Myocyte (in vitro differentiated cells): Measurements from ENCODE around the gene ABI3BP. TPM values are rescaled to one million over a fixed set of nuclear protein-coding genes. Genes with fewer than 3 reads are reported as not detected.

Experiments
- DNase-seq: peaks from one replicate; pipeline ENCODE4 v3.0.0-alpha.2; 2012; ENCODE audit warnings: low read depth
- total RNA-seq: library from RNA; depleted of rRNA; stranded (reverse); fragments of >200 nt; gene quantifications from 2 replicates; pipeline ENCODE4 v1.2.3, GENCODE V29; 2014

ABI3BP gene
- total RNA-seq, 1 donor from 2014 or later = 97.0 TPM

DNA sequence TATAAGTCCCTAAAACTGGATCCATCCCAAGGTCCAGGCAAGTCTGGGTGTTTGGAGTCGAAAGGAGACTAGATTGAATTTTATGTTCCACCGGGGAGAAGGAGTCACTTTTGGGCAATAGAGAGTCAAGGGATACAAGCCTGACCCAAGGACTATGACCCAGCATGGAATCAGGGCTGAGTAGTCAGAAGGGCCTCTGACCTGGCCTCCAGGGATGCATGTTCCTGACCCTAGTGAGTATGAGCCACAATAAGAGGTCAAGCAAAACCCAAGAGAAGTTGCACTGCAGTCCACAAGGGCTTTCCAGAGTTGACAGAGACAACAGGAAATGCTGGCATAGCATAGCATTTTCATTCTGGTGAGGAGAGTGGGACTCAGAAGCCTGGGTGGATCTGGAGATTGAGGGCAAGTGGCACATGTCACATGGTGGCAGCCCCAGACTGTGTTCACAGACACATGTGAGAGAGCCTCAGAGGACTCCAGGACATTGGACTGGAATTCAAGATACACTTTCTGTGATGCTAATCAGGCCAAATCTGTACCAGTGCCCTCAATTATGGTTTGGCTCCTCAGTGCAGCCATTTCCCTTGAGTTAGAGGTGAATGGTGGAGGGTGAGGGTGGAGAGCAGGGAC is 217.0 kb downstream of the ABI3BP start:
- no peak for DNase-seq

DNA sequence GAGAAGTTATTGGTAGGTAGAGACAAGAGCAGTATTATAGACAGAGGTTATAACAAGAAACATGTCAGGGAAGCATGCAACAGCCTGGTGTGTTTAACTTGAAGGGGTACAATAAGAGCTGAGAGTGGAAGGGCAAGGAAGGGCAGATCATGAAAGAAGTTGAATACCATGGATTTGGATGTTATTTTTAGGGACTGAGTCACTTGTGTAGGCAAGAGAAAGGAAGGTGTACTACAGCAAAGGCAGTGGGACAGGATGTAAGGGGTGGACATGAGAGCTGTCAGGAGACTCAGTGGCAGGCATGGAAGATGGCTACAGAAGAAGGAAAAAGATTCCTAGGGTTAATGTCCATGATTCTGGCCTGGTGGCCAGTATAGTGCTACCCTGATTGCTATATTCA is 217.6 kb downstream of the ABI3BP start:
- no peak for DNase-seq

DNA sequence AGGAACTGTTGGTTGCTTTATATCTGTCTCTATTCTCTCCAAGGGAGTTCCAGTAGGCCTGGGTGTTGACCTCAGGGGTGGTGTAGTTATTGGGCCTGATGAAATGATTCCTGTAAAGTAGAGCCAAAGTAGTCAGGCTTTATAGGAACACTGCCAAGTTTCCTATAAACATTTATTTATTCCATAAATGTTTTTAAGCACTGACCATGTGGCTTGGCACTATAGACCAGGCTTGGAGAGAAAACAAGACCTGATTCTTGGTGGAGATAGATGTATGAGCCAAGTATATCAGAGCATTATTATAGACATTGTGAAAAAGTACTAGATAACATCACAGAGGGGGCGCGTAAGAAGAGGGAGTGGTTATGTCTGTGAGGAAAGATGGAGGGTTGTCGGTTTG is 218.0 kb downstream of the ABI3BP start:
- no peak for DNase-seq

DNA sequence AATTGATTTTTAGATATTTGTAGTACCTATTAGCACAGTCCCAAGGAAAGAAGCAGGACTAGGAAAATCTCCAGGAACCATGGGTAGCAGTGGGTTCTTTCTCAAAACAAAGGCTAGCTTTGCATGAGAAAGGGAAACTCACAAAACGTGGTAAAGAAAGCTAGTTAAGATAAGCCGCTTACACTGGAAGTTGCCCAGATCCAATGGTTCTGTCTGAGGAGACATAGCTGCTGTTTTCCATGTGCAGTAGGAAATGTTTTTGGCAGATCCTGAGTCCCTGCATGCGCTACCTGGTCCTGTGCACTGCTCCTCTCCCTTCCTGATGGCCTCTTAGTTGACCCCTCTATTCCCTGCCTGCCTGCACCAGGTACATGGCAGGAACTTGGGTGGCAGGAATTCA is 223.5 kb downstream of the ABI3BP start:
- DNase-seq = no peak

DNA sequence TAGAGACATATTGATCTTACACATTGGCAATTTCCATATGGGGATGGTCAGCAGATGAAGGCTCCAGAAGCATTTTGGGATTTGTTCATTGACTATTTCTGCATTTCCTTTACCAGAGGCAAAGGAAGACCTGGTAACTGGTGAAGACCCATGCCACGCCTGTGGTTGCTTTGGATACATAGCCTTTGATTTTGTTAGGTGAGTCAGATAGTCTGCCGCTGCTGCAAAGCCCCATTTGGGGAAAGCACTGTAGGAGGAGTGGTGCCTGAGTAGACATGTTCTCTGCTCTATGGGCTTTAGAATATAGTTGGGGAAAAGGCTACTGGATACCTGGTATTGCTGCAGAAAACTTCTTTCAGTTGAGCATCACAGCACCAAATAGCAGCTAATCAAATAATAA is 227.2 kb downstream of the ABI3BP start:
- DNase-seq = no peak

DNA sequence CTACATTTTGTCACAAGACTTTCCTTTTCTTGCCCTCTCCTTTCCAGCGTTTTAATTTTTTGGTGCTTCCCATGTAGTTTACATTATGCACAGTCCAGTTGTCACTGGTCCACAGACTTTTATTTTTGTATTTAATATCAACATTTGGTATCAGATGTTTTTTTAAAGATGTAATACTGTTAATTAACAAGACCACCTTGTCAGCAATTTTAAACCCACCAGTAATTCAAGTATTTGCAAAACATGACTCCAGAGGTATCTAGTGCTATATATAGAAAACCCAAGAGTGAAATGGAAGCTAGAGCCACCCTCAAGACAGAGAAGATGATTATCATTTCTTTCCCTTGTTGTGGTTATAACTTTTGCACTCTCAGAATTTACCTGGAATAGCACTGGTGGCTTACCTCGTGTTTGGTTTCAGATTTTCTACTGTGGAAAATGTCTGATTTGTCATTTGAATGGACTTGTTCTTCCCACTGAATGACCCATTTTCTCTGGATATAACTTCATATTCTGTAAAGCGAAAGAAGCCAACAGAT is 227.7 kb downstream of the ABI3BP start:
- DNase-seq = no peak

DNA sequence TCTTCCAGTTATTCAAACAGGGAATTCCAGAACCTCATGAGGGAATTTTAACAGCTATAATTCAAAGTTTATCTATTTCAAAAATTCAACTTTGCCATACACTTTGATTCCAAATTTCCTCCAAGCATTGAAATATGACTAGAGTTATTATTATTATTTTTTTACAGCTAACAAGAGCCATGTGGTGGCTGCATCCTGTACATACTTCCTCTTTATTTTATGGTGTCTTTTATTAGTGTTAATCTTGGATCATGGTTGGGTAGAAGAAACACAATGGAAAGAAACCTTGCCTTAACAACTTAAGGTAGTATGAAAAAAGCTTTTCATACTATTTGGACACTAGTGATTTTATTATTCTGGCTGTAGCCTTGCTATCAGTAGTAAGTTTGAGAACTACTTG is 231.3 kb downstream of the ABI3BP start:
- DNase-seq = no peak

DNA sequence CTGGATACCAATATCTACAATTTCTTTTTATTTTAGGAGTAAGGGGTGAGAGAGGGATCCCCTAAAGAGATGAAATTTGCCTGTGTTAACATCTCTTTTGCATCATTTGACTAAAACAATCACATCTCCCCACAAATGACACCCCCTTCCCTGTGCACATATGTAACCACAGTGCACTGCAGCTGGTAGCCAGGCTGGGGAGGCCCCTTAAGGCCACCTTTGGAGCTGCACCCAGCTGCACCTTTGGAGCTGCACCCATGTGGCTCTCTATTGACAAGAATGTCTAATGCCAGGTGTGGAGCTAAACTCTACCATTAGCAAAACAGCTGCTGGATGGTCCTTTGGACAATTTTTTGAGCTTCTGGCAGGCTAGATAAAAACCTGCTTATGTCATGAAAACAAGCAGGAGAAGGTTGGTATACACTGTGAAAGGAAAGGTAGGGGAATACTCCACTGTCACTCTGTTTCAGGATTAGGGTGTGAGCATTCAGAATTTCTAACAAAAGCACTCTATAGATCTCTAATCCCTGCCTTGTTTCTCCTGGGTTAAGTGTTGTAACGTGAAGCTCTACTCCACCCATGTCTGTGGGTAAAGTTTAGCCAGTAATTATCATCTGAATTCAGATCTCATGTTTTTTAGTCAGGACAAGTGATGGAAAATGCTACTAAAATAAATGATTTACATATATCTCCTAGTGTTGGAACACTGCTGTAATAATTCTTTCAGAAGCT is 231.8 kb downstream of the ABI3BP start:
- DNase-seq = no peak

DNA sequence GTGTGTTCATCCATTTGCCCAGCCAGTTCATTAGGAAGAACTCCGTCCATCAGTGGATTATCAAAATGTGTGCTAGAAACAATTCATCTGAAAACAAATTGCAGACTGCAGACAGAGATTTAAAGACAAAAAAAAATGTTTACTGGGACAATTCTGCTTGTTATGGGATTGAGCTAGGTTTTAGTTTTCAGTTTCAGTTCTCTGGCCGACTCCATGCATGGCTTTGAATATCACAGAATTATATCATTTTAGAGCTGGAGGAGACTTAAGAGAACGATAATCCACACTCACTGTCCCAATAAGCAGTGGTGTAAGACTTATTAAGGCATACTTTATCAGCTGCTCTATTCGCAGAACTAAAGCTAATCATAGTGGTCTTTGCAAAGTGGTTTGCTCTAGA is 232.8 kb downstream of the ABI3BP start:
- no peak for DNase-seq

DNA sequence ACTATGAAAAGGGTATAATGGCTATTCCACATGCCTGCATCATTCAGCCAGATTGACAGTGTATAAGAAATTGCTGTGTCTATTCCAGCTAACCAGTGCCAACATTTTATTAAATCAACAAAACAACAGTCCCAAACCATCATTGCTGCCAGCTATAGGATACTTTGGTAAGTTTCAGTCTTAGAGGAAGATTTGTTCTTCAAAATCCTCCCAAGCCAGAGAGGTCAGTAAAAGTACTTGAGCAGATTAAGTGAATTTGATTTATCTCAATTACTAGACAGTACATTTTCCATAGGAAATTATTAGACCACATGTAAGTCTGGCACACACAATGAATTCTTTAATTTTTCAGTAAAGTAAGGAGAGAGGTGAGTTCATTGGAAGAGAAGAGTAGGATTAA is 233.3 kb downstream of the ABI3BP start:
- no peak for DNase-seq

DNA sequence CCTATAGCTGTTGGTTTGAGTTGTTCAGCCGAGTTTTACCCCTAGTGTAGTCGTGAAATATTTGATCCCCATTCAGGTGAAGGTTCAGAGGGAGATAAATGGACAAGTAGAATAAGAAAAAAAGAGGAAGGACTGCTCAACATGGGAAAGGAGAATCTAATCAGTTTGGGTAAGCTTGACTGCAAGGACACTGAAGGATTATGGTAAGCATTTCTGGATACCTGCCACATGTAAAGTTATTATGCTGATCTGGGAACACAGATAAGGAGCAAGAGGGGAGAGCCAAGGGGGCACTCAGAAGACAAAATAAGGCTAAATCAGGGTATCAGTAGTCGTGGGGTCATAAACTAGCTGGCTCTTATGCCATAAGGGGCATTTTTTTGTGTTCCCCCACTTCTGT is 234.1 kb downstream of the ABI3BP start:
- no peak for DNase-seq

DNA sequence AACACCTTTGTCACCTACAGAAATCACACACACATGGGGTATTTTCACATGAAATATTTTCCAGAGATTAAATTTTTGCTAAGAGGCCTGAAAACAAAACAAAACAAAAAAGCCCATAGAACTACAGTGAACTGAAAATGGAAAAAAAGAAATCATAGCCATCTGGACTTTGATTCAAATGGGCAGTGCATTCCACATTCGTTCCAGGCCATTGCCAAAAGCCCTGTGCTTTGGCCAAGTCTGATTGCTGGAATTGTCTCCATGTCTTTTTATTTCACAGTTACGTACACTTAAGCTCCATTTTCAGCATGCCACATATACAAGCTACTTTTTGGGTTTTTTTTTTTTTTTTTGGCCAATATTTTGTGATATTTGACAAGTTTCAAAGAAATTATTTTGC is 236.8 kb downstream of the ABI3BP start:
- no peak for DNase-seq

DNA sequence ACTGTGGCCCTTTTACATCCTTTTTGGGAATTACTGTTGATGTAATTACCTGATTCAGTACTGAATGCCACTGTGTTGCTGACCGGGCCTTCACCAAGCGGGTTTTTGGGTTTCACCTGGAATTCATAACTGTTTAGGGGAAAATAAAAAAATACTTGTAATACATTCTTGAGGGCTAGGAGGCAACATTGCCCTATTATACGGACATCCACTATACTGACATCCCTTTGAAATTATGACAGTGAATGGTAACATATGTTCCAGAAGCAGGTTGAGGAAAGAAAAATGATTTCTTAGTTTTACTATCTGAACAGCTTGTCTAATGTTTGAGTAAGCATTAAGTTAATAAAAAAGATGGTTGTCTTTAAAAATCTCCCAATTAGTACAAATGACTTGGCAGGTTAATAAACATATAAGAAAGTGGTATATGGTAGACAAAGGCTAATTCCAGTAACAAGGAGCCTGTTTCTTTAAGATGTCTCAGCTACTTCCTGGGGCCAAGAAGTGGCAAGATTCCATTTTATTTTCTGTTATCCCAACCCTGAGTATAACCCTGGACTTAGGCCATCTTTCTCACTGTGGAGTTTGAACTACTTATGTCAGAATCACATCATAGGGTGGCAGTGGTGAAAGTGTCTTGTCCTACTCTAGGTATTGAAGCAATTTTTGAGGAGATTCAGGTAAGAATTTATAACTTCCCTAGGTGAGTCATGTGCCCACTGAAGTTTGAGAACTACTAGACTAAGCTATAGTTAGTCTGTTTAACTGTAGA is 238.5 kb downstream of the ABI3BP start:
- DNase-seq = no peak

DNA sequence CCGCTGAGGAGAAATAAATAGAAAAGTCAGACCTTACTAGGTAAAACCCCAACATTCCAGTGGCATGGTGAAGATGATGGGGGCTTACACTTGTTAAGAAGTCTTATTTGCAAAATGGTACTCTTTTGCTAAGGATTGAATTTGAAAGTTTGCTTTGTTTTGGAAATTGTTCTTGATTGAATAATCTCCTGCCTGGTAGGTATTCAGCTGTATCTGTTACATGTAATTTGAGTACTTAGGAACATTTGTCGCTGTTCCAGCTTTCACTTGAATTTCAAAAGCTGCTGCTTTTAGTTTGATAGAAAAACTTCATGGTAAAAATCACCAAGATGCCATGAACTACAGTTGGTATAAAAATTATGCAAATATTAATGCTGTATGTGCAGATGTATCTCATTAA is 239.4 kb downstream of the ABI3BP start:
- DNase-seq = peak; percentile 41

DNA sequence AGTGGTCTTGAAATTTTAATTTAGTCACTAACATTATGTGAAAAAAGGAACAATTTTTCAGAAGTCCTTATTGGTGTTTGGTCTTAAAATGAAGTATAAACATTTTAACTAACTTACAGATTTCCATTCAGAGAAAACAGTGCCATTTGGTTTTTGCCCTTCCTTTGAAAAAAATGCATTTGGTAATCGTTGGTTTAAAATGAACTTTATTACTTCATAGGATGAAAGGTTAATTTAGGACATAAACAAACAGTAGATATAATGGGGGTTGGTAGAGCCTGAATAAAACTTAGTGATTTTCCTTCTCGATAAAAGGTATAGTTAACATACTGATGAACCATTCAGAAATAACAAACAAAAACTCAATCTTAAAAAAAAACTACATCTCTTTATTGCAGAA is 244.3 kb downstream of the ABI3BP start:
- DNase-seq = no peak

DNA sequence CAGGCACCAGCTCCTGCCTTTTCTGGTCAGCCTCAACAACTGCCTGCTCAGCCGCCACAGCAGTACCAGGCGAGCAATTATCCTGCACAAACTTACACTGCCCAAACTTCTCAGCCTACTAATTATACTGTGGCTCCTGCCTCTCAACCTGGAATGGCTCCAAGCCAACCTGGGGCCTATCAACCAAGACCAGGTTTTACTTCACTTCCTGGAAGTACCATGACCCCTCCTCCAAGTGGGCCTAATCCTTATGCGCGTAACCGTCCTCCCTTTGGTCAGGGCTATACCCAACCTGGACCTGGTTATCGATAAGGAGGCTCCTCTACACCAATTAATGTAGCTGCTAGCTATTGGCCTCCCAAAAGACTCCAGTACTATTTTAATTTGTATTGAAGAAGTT is 245.0 kb downstream of the ABI3BP start:
- DNase-seq = peak; percentile 34

DNA sequence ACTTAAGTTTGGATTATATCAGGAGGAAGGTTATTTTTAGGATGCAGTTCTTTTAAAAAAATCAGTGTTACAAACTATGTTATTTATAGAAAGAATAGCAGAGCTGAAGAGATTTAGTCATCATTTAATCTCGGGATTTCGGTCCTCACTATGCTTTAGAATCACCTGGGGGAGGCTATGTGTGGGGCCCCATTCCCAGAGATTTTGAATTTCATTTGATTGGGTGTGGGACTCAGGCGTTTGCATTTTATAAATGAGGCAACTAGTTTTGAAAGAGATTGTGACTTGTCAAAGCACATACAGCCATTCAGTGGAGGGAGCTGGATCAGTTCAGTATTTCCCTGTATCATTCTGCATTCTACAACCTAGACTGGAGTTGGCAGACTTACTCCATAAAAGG is 247.1 kb downstream of the ABI3BP start:
- no peak for DNase-seq

DNA sequence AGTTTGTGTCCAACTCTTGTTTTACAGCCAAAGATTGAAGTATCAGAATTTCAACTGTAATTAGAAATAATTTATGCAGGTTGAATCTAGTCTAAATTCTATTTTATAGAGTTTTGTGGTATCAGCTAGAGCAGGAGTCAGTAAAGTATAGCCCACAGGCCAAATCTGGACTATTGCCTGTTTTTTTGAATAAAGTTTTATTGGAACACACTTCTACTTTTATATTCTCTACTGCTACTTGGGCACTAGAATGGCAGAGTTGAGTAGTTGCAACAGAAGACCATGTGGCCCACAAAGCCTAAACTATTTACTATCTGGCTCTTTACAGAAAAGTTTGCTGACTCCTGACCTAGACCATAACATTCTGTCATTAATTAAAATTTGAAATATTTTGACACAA is 247.6 kb downstream of the ABI3BP start:
- DNase-seq = no peak

DNA sequence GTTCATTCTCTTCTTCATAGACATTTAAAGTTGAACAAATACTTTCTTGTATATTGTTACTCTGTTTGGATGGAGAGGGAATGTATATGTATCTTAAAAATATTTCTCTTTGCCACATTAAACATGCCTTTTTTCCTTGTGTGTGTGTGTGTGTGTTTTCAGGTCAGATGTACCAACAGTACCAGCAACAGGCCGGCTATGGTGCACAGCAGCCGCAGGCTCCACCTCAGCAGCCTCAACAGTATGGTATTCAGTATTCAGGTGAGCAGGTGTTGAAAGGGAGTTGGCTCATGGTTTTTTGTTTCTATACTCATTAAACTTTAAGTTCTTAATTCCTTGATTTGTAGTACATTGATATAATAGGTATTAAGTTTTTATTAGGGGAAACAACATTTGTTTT is 248.6 kb downstream of the ABI3BP start:
- no peak for DNase-seq

DNA sequence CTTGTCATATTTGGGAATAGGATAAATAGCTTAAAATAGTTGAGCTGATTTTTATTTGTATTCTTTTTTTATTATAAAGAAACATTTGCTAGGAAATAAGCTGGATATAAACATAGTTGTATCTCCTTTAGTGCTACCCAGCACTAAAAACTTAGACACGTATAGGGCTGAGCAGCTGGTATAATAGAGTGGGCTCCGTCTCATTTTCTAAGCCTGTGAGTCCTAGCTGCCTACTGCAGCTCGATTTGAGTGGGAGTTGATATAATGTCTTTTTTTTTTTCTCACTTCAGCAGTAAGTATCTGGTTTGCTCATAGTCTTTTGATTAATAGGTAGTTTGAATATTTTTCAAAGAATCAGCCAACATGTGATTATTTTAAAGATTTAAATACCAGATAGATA is 249.7 kb downstream of the ABI3BP start:
- no peak for DNase-seq

DNA sequence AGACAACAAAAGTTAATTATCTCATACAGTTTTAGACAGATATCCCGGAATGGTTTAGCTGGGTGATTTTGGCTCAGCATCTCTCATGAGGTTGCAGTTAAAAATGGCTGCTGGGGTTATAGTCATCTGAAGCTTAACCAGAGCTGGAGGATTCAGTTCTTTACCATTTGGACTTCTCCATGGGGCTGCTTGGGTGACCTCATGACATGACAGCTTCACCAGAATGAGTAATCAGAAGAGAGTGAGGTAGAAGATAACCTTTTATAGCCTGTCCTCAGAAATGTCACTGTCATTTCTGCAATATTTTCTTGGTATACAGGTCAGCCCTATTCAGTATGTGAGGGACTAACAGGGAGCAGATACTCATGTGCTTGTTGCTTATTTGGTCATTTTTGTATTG is 253.0 kb downstream of the ABI3BP start:
- peak; percentile 40 for DNase-seq

DNA sequence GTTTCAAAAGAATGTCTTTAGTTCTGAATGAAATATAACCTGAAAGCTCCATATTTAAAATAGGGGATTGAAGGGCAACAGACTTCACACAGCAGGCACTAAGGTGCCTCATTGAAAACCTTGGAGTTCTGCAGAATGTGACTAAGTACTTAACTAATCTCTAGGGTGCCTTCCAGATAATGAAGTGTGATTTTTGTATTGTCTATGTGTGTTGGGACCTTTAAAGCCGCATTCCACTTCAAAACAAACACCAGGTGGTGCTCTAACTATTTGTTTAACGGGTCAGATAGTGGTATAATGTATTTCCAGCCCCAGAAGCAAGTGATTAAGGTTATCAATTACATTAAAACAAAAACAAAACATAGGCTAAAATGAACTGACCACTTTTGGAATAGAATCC is 255.9 kb downstream of the ABI3BP start:
- peak; percentile 41 for DNase-seq
